Endodermal cell (in vitro differentiated cells): ENCODE results near the gene SENP1. TPM values are rescaled to one million over a fixed set of nuclear protein-coding genes. Genes with fewer than 3 reads are reported as not detected.

Experiments used
- DNase-seq: peaks from one replicate; pipeline ENCODE4 v3.0.0-alpha.2; 2017
- H3K27ac ChIP-seq: 2 replicates; pipeline ENCODE4 v1.5.1; 2013; ENCODE audit warnings: mild to moderate bottlenecking, low read depth, low read length, moderate library complexity
- H3K27me3 ChIP-seq: 2 replicates; pipeline ENCODE4 v1.6.1; 2013; ENCODE audit warnings: mild to moderate bottlenecking, low read length, moderate library complexity; ENCODE audit not compliant: insufficient read depth, control insufficient read depth, poor library complexity, severe bottlenecking
- H3K36me3 ChIP-seq: 2 replicates; pipeline ENCODE4 v1.7.0; 2013; ENCODE audit warnings: mild to moderate bottlenecking, low read length, moderate library complexity; ENCODE audit not compliant: control insufficient read depth, insufficient read depth
- H3K4me1 ChIP-seq: one replicate; pipeline ENCODE4 v1.7.0; 2013; ENCODE audit warnings: low read length; ENCODE audit not compliant: control insufficient read depth, insufficient read depth
- H3K4me3 ChIP-seq: 2 replicates; pipeline ENCODE4 v1.5.1; 2013; ENCODE audit warnings: mild to moderate bottlenecking, low read length, moderate library complexity
- H3K9ac ChIP-seq: 2 replicates; pipeline ENCODE4 v1.6.1; 2013; ENCODE audit warnings: mild to moderate bottlenecking, low read length, moderate library complexity; ENCODE audit not compliant: poor library complexity, severe bottlenecking; ENCODE audit errors: extremely low read depth
- H3K9me3 ChIP-seq: 2 replicates; pipeline ENCODE4 v1.6.1; 2013; ENCODE audit warnings: mild to moderate bottlenecking, low read length, moderate library complexity; ENCODE audit not compliant: control insufficient read depth
- H3K27ac Mint-ChIP-seq: 2 replicates; pipeline ENCODE4 v1.8.0; 2020; ENCODE audit warnings: mixed read lengths
- H3K27me3 Mint-ChIP-seq: 2 replicates; pipeline ENCODE4 v1.8.0; 2021; ENCODE audit warnings: mild to moderate bottlenecking, mixed read lengths; ENCODE audit not compliant: insufficient read depth
- H3K36me3 Mint-ChIP-seq: 2 replicates; pipeline ENCODE4 v1.8.0; 2020; ENCODE audit warnings: low read depth, mixed read lengths
- H3K4me1 Mint-ChIP-seq: 2 replicates; pipeline ENCODE4 v1.8.0; 2020; ENCODE audit warnings: mixed read lengths
- H3K4me3 Mint-ChIP-seq: 2 replicates; pipeline ENCODE4 v1.8.0; 2020; ENCODE audit warnings: mild to moderate bottlenecking, moderate library complexity, mixed read lengths
- H3K9me3 Mint-ChIP-seq: 2 replicates; pipeline ENCODE4 v1.8.0; 2020; ENCODE audit warnings: mild to moderate bottlenecking, mixed read lengths
- CTCF ChIP-seq: fragments of 200-600 bp; sonication (generic); conservative IDR thresholded peaks from 2 replicates; pipeline ENCODE4 v1.5.0; 2021; ENCODE audit warnings: antibody characterized with exemption, mild to moderate bottlenecking
- WGBS, 2 experiments: methylation state at CpG; one replicate each; pipeline versions ENCODE4 v1.1.5 to v1.1.7; 2013; ENCODE audit warnings: missing lambda C conversion rate in 2 of 2, mixed read lengths in 1 of 2; ENCODE audit not compliant: insufficient coverage in 1 of 2, insufficient read length in 1 of 2; 5-methylcytosine and 5-hydroxymethylcytosine counted together
- total RNA-seq, 2 donors: library from RNA; stranded (reverse); fragmentation: NEBNext Ultra II Directional in 1 of 2; extraction: Animal tissue kit (Norgen Biotek cat#: 25700) in 1 of 2; gene quantifications; 2 replicates in 1 of 2; 3 replicates in 1 of 2; pipeline ENCODE4 v1.2.1, GENCODE V29; 2021

Gene SENP1
- total RNA-seq, 2 donors from 2014 or later: 30.6 to 39.6 TPM

GRCh38 chr12:48068457-48068856 is 37.4 kb downstream of the SENP1 start:
- Histone ChIP-seq H3K27me3 (no peaks in the 10 kb centered on the region), H3K9me3 (no peaks in the 10 kb centered on the region), H3K4me1 (no peaks in the 10 kb centered on the region), H3K27ac (no peak overlapping the region), H3K36me3 (peaks cover 84% of the 10 kb centered on the region), H3K9ac (no peak overlapping the region), H3K4me3 (no peak overlapping the region)
- H3K9me3 Mint-ChIP-seq: no peaks in the 10 kb centered on the region
- no peak for TF ChIP-seq CTCF
- no peak overlapping the region for H3K4me3 Mint-ChIP-seq
- 79 to 93% methylated on average over 2 of the region's 2 CpGs for WGBS, 2 experiments
- no peak overlapping the region for H3K27ac Mint-ChIP-seq
- no peak for DNase-seq
- no peaks in the 10 kb centered on the region for H3K27me3 Mint-ChIP-seq
- H3K4me1 Mint-ChIP-seq: no peaks in the 10 kb centered on the region
- H3K36me3 Mint-ChIP-seq: peaks cover 65% of the 10 kb centered on the region

GRCh38 chr12:48067250-48067938 is 38.5 kb downstream of the SENP1 start:
- no peaks in the 10 kb centered on the region for H3K9me3 Mint-ChIP-seq
- H3K27ac Mint-ChIP-seq: no peak overlapping the region
- no peak for TF ChIP-seq CTCF
- no peak overlapping the region for H3K9ac ChIP-seq
- no peaks in the 10 kb centered on the region for H3K4me1 ChIP-seq
- H3K27me3 Mint-ChIP-seq: no peaks in the 10 kb centered on the region
- H3K9me3 ChIP-seq: no peaks in the 10 kb centered on the region
- H3K36me3 Mint-ChIP-seq: peaks cover 64% of the 10 kb centered on the region
- 95 to 97% methylated on average over 3 to 4 of the region's 4 CpGs for WGBS, 2 experiments
- no peak for DNase-seq
- peaks cover 85% of the 10 kb centered on the region for H3K36me3 ChIP-seq
- H3K4me3 Mint-ChIP-seq: no peak overlapping the region
- no peak overlapping the region for H3K4me3 ChIP-seq
- no peaks in the 10 kb centered on the region for H3K4me1 Mint-ChIP-seq
- H3K27me3 ChIP-seq: no peaks in the 10 kb centered on the region
- no peak overlapping the region for H3K27ac ChIP-seq

- peaks cover 86% of the 10 kb centered on the region for H3K36me3 ChIP-seq
- peaks cover 62% of the 10 kb centered on the region for H3K36me3 Mint-ChIP-seq
- TF ChIP-seq CTCF: no peak
- H3K27ac ChIP-seq: no peak overlapping the region
- H3K9me3 Mint-ChIP-seq: no peaks in the 10 kb centered on the region
- H3K27ac Mint-ChIP-seq: no peak overlapping the region
- no peaks in the 10 kb centered on the region for H3K4me1 ChIP-seq
- H3K4me3 ChIP-seq: no peak overlapping the region
- no peak overlapping the region for H3K4me3 Mint-ChIP-seq
- no peaks in the 10 kb centered on the region for H3K4me1 Mint-ChIP-seq
- WGBS, 2 experiments: 88 to 95% methylated on average over 5 of the region's 5 CpGs
- H3K27me3 ChIP-seq: no peaks in the 10 kb centered on the region
- no peak for DNase-seq
- H3K9me3 ChIP-seq: no peaks in the 10 kb centered on the region
- no peak overlapping the region for H3K9ac ChIP-seq
- no peaks in the 10 kb centered on the region for H3K27me3 Mint-ChIP-seq
Observed at GRCh38 chr12:48065041-48065440, 40.8 kb downstream of the SENP1 start.
